Panc1 (cell line): ENCODE data around the gene ARHGAP44.

Experiments
- TF ChIP-seq, protein P1 (sequence below): fragments of 450-650 bp; IDR thresholded peaks from 2 replicates; pipeline ENCODE4 v1.5.1; 2017; ENCODE audit warnings: mild to moderate bottlenecking
- TF ChIP-seq, protein P2 (sequence below), 2 experiments: IDR thresholded peaks; 2 replicates each; pipeline ENCODE4 v1.6.1; 2011 to 2012; ENCODE audit warnings: low read depth in 2 of 2, control low read depth in 1 of 2, low read length in 1 of 2, mild to moderate bottlenecking in 1 of 2, moderate library complexity in 1 of 2; ENCODE audit not compliant: insufficient read depth in 1 of 2

GRCh38 chr17:12961655-12962054 is 172.4 kb downstream of the ARHGAP44 start:
- TF ChIP-seq, protein P1, sequence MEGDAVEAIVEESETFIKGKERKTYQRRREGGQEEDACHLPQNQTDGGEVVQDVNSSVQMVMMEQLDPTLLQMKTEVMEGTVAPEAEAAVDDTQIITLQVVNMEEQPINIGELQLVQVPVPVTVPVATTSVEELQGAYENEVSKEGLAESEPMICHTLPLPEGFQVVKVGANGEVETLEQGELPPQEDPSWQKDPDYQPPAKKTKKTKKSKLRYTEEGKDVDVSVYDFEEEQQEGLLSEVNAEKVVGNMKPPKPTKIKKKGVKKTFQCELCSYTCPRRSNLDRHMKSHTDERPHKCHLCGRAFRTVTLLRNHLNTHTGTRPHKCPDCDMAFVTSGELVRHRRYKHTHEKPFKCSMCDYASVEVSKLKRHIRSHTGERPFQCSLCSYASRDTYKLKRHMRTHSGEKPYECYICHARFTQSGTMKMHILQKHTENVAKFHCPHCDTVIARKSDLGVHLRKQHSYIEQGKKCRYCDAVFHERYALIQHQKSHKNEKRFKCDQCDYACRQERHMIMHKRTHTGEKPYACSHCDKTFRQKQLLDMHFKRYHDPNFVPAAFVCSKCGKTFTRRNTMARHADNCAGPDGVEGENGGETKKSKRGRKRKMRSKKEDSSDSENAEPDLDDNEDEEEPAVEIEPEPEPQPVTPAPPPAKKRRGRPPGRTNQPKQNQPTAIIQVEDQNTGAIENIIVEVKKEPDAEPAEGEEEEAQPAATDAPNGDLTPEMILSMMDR, result no peak
- TF ChIP-seq, protein P2, sequence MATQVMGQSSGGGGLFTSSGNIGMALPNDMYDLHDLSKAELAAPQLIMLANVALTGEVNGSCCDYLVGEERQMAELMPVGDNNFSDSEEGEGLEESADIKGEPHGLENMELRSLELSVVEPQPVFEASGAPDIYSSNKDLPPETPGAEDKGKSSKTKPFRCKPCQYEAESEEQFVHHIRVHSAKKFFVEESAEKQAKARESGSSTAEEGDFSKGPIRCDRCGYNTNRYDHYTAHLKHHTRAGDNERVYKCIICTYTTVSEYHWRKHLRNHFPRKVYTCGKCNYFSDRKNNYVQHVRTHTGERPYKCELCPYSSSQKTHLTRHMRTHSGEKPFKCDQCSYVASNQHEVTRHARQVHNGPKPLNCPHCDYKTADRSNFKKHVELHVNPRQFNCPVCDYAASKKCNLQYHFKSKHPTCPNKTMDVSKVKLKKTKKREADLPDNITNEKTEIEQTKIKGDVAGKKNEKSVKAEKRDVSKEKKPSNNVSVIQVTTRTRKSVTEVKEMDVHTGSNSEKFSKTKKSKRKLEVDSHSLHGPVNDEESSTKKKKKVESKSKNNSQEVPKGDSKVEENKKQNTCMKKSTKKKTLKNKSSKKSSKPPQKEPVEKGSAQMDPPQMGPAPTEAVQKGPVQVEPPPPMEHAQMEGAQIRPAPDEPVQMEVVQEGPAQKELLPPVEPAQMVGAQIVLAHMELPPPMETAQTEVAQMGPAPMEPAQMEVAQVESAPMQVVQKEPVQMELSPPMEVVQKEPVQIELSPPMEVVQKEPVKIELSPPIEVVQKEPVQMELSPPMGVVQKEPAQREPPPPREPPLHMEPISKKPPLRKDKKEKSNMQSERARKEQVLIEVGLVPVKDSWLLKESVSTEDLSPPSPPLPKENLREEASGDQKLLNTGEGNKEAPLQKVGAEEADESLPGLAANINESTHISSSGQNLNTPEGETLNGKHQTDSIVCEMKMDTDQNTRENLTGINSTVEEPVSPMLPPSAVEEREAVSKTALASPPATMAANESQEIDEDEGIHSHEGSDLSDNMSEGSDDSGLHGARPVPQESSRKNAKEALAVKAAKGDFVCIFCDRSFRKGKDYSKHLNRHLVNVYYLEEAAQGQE (IDR thresholded peaks at IDR 0.05; ENCODE audit: insufficient read depth in 1 of 2, low read depth in 2 of 2, low read length in 1 of 2), result no peak
